ENCODE data around the gene WDR45B. TPM values are rescaled to one million over a fixed set of nuclear protein-coding genes. Genes with fewer than 3 reads are reported as not detected.

Gene WDR45B
- total and polyA plus RNA-seq, 2 donors (not counting 3 experiments of a cell fraction or from before 2014, with no cell fraction given) = 62.0 to 76.7 TPM

GRCh38 chr17:82696916-82697807 is 48.9 kb upstream of the WDR45B start:
- DNase-seq (ENCODE audit: low read depth, low spot score) = no peak
- CTCF ChIA-PET = interaction anchor here (1.2 kb wide), 1 partner anchor 85 kb away, joined by 3 read pairs; no protein-coding TSS in a partner anchor
- no TSS peak for BruUV-seq (replicated peaks)

GRCh38 chr17:82696259-82696658 is 48.0 kb upstream of the WDR45B start:
- Histone ChIP-seq H3K9me3 (replicated peaks; ENCODE audit: control insufficient read depth, insufficient read depth, low read length) (peaks cover 4% of the 10 kb centered on the region), H3K36me3 (ENCODE audit: control insufficient read depth in 2 of 2, extremely low read depth in 1 of 2, insufficient read depth in 2 of 2, low read length in 2 of 2) (no peaks in the 10 kb centered on the region), H3K9me1 (replicated peaks; ENCODE audit: control insufficient read depth, extremely low read depth, insufficient read depth, low read length) (no peaks in the 10 kb centered on the region), H3K9ac (replicated peaks; ENCODE audit: extremely low read depth, insufficient read depth, low read length) (no peak overlapping the region), H3K4me3 (replicated peaks in 1 of 3; ENCODE audit: insufficient read depth in 1 of 3, low read depth in 1 of 3, low read length in 3 of 3) (no peak overlapping the region), H3K4me2 (ENCODE audit: insufficient read depth, low read length) (no peak overlapping the region), H4K20me1 (replicated peaks; ENCODE audit: control insufficient read depth, extremely low read depth, insufficient read depth, low read length) (no peaks in the 10 kb centered on the region), H3K4me1 (ENCODE audit: control insufficient read depth, extremely low read depth, insufficient read depth, low read length) (peaks cover 5% of the 10 kb centered on the region), H3K79me2 (ENCODE audit: control insufficient read depth, insufficient read depth, low read length) (no peaks in the 10 kb centered on the region), H3K27ac (ENCODE audit: insufficient read depth, low read depth, low read length) (no peak overlapping the region), H2AFZ (ENCODE audit: low read depth, low read length) (no peak overlapping the region), H3K27me3 (ENCODE audit: control insufficient read depth in 2 of 2, insufficient read depth in 2 of 2, low read length in 2 of 2) (peaks cover 3 to 8% of the 10 kb centered on the region in 2 experiments)
- no peak for FAIRE-seq
- intact Hi-C loops (cut with micrococcal nuclease) (no loop called here), dilution Hi-C loops (cut with MboI; ENCODE audit: extremely low pct_ligation_motif_present, low sequenced_read_pairs) (no loop called here)
- no TSS peak for BruUV-seq (replicated peaks)
- no peak for TF ChIP-seq POLR2AphosphoS5 (IDR thresholded peaks at IDR 0.05; ENCODE audit: insufficient read depth, low read depth, low read length)
- no peak for TF ChIP-seq EZH2 (IDR thresholded peaks at IDR 0.05; ENCODE audit: borderline replicate concordance, low read depth, low read length, severe bottlenecking)
- TF ChIP-seq FOS (IDR thresholded peaks at IDR 0.05; ENCODE audit: borderline replicate concordance, insufficient read depth, low read length) = no peak
- no peak for TF ChIP-seq GATA2 (IDR thresholded peaks at IDR 0.05; ENCODE audit: insufficient read depth, insufficient read length, low read depth, low read length)
- TF ChIP-seq MYC (IDR thresholded peaks at IDR 0.05; ENCODE audit: low read depth, low read length) = no peak
- no peak for TF ChIP-seq POLR2A (IDR thresholded peaks at IDR 0.05; ENCODE audit: low read depth, low read length)
- no peak for TF ChIP-seq CTCF (IDR thresholded peaks at IDR 0.05; ENCODE audit: extremely low read depth in 1 of 2, insufficient read depth in 1 of 2, low read depth in 1 of 2, low read length in 2 of 2)
- TF ChIP-seq JUN (IDR thresholded peaks at IDR 0.05; ENCODE audit: borderline replicate concordance, insufficient read depth, insufficient read length, low read depth) = no peak
- TF ChIP-seq MAX (IDR thresholded peaks at IDR 0.05; ENCODE audit: insufficient read depth, insufficient read length) = no peak
- ChIA-PET CTCF (no interaction called here), POLR2A (no interaction called here)
- no peak for DNase-seq (ENCODE audit: low read depth, low spot score)

More at GRCh38 chr17:82696916-82697807, 48.9 kb upstream of the WDR45B start:
- POLR2A ChIA-PET = no interaction called here
- intact Hi-C loops (cut with micrococcal nuclease) (no loop called here), dilution Hi-C loops (cut with MboI; ENCODE audit: extremely low pct_ligation_motif_present, low sequenced_read_pairs) (no loop called here)
- Histone ChIP-seq H3K9me3 (replicated peaks; ENCODE audit: control insufficient read depth, insufficient read depth, low read length) (peaks cover 4% of the 10 kb centered on the region), H3K36me3 (ENCODE audit: control insufficient read depth in 2 of 2, extremely low read depth in 1 of 2, insufficient read depth in 2 of 2, low read length in 2 of 2) (no peaks in the 10 kb centered on the region), H3K4me2 (ENCODE audit: insufficient read depth, low read length) (peak overlapping the region; percentile 53), H3K27ac (ENCODE audit: insufficient read depth, low read depth, low read length) (no peak overlapping the region), H3K27me3 (ENCODE audit: control insufficient read depth in 2 of 2, insufficient read depth in 2 of 2, low read length in 2 of 2) (peaks cover 3 to 8% of the 10 kb centered on the region in 2 experiments), H3K4me3 (replicated peaks in 1 of 3; ENCODE audit: insufficient read depth in 1 of 3, low read depth in 1 of 3, low read length in 3 of 3) (peak overlapping the region in 1 of 3 experiments; percentile 52), H3K9ac (replicated peaks; ENCODE audit: extremely low read depth, insufficient read depth, low read length) (no peak overlapping the region), H2AFZ (ENCODE audit: low read depth, low read length) (no peak overlapping the region), H3K79me2 (ENCODE audit: control insufficient read depth, insufficient read depth, low read length) (no peaks in the 10 kb centered on the region), H3K4me1 (ENCODE audit: control insufficient read depth, extremely low read depth, insufficient read depth, low read length) (peaks cover 5% of the 10 kb centered on the region), H3K9me1 (replicated peaks; ENCODE audit: control insufficient read depth, extremely low read depth, insufficient read depth, low read length) (no peaks in the 10 kb centered on the region), H4K20me1 (replicated peaks; ENCODE audit: control insufficient read depth, extremely low read depth, insufficient read depth, low read length) (no peaks in the 10 kb centered on the region)
- TF ChIP-seq GATA2 (IDR thresholded peaks at IDR 0.05; ENCODE audit: insufficient read depth, insufficient read length, low read depth, low read length) (no peak), EZH2 (IDR thresholded peaks at IDR 0.05; ENCODE audit: borderline replicate concordance, low read depth, low read length, severe bottlenecking) (peak; percentile 62), JUN (IDR thresholded peaks at IDR 0.05; ENCODE audit: borderline replicate concordance, insufficient read depth, insufficient read length, low read depth) (no peak), POLR2A (IDR thresholded peaks at IDR 0.05; ENCODE audit: low read depth, low read length) (no peak)
- FAIRE-seq = no peak
